ENCODE measurements around the gene WDCP. TPM values are rescaled to one million over a fixed set of nuclear protein-coding genes. Genes with fewer than 3 reads are reported as not detected.
"Not testable (repeated sequence)": the region's sequence is repeated elsewhere in the genome, so short reads cannot be mapped to it uniquely, and the experiment has no call there.

WDCP gene
- total and polyA plus RNA-seq, 2 donors (not counting 1 experiment from before 2014, with no cell fraction given), result 3.9 to 21.6 TPM

GRCh38 chr2:24015562-24016375 is 31.4 kb downstream of the WDCP start:
- ChIA-PET POLR2A (no interaction called here), CTCF (no interaction called here)
- Histone ChIP-seq H3K27ac (ENCODE audit: low read length in 2 of 2) (no peak overlapping the region), H3K4me3 (ENCODE audit: control extremely low read depth in 1 of 5, extremely low read depth in 1 of 5, insufficient read depth in 1 of 5, low read depth in 2 of 5, low read length in 4 of 5) (no peak overlapping the region), H3K4me2 (replicated peaks; ENCODE audit: low read depth, low read length, poor library complexity, severe bottlenecking) (no peak overlapping the region), H3K9me3 (ENCODE audit: control extremely low read depth in 1 of 3, control insufficient read depth in 2 of 3, insufficient read depth in 1 of 3, low read length in 2 of 3) (peaks cover 0 to 2% (median 0%) of the 10 kb centered on the region in 3 donors), H3K9ac (ENCODE audit: low read length) (no peak overlapping the region), H3K4me1 (ENCODE audit: control insufficient read depth in 2 of 2, insufficient read depth in 2 of 2, low read length in 2 of 2) (peaks cover 0 to under 1% of the 10 kb centered on the region in 2 donors), H4K20me1 (ENCODE audit: control insufficient read depth, insufficient read depth, low read length, poor library complexity, severe bottlenecking) (no peaks in the 10 kb centered on the region), H3K79me2 (ENCODE audit: control insufficient read depth, insufficient read depth, low read length) (no peaks in the 10 kb centered on the region), H2AFZ (ENCODE audit: insufficient read depth, low read depth, low read length, poor library complexity, severe bottlenecking) (no peak overlapping the region), H3K27me3 (replicated peaks in 1 of 4; ENCODE audit: control extremely low read depth in 1 of 4, control insufficient read depth in 3 of 4, insufficient read depth in 4 of 4, low read length in 3 of 4) (peaks cover 0 to 14% (median 2%) of the 10 kb centered on the region in 4 experiments), H3K36me3 (replicated peaks in 1 of 2; ENCODE audit: control extremely low read depth in 1 of 2, control insufficient read depth in 1 of 2, extremely low read depth in 1 of 2, insufficient read depth in 2 of 2, low read length in 1 of 2) (no peaks in the 10 kb centered on the region)
- no peaks in the 10 kb centered on the region for H3K9me3 Mint-ChIP-seq (ENCODE audit: insufficient read depth)
- no peak overlapping the region for H3K27ac Mint-ChIP-seq
- intact Hi-C loops (cut with micrococcal nuclease), result no loop called here
- H3K27me3 Mint-ChIP-seq, result peaks cover 23% of the 10 kb centered on the region
- H3K4me1 Mint-ChIP-seq, result peaks cover 4% of the 10 kb centered on the region
- 98% methylated on average over 6 of the region's 11 CpGs for WGBS (ENCODE audit: insufficient coverage)
- DNase-seq, result no peak
- no peak overlapping the region for H3K4me3 Mint-ChIP-seq
- ATAC-seq (ENCODE audit: low read depth), result no peak
- TF ChIP-seq CTCF (IDR thresholded peaks at IDR 0.05) (no peak), EZH2 (IDR thresholded peaks at IDR 0.05; ENCODE audit: borderline replicate concordance, insufficient read depth, low read depth, low read length, poor library complexity, severe bottlenecking) (no peak)

DNA sequence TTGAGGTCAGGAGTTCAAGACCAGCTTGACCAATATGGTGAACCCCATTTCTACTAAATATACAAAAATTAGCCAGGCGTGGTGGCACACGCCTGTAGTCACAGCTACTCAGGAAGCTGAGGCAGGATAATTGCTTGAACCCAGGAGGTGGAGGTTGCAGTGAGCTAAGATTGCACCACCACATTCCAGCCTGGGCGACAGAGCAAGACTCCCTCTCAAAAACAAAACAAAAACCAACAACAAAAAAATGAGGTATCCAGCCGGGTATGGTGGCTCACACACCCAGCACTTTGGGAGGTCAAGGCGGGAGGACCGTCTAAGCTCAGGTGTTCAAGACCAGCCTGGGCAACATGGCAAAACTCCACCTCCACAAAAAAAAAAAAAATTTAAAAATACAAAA is 32.3 kb downstream of the WDCP start:
- CTCF ChIA-PET, result interaction anchor here (1.1 kb wide), 1 partner anchor 20 kb away, joined by 3 read pairs; no protein-coding TSS in a partner anchor

More for the DNA sequence above, 32.3 kb downstream of the WDCP start:
- H3K27ac ChIP-seq (ENCODE audit: low read length in 2 of 2); H3K4me1 ChIP-seq (ENCODE audit: control insufficient read depth in 2 of 2, insufficient read depth in 2 of 2, low read length in 2 of 2); H3K9me3 ChIP-seq (ENCODE audit: control extremely low read depth in 1 of 3, control insufficient read depth in 2 of 3, insufficient read depth in 1 of 3, low read length in 2 of 3); H3K4me3 Mint-ChIP-seq; H3K4me1 Mint-ChIP-seq; DNase-seq; POLR2A ChIA-PET; ATAC-seq (ENCODE audit: low read depth); H2AFZ ChIP-seq (ENCODE audit: insufficient read depth, low read depth, low read length, poor library complexity, severe bottlenecking); H3K4me3 ChIP-seq (ENCODE audit: control extremely low read depth in 1 of 5, extremely low read depth in 1 of 5, insufficient read depth in 1 of 5, low read depth in 2 of 5, low read length in 4 of 5); H3K9me3 Mint-ChIP-seq (ENCODE audit: insufficient read depth); H3K9ac ChIP-seq (ENCODE audit: low read length); H3K79me2 ChIP-seq (ENCODE audit: control insufficient read depth, insufficient read depth, low read length); H3K4me2 ChIP-seq (replicated peaks; ENCODE audit: low read depth, low read length, poor library complexity, severe bottlenecking); H3K27ac Mint-ChIP-seq; H3K36me3 ChIP-seq (replicated peaks in 1 of 2; ENCODE audit: control extremely low read depth in 1 of 2, control insufficient read depth in 1 of 2, extremely low read depth in 1 of 2, insufficient read depth in 2 of 2, low read length in 1 of 2); H4K20me1 ChIP-seq (ENCODE audit: control insufficient read depth, insufficient read depth, low read length, poor library complexity, severe bottlenecking); intact Hi-C loops (cut with micrococcal nuclease): not testable (repeated sequence)
- H3K27me3 Mint-ChIP-seq, result peaks cover 24% of the 10 kb centered on the region
- peaks cover 0 to 22% (median 5%) of the 10 kb centered on the region in 4 experiments for H3K27me3 ChIP-seq (replicated peaks in 1 of 4; ENCODE audit: control extremely low read depth in 1 of 4, control insufficient read depth in 3 of 4, insufficient read depth in 4 of 4, low read length in 3 of 4)
- 92% methylated on average over 2 of the region's 6 CpGs for WGBS (ENCODE audit: insufficient coverage)
